ENCODE measurements around the gene ERMARD. TPM values are rescaled to one million over a fixed set of nuclear protein-coding genes. Genes with fewer than 3 reads are reported as not detected.
A peak's percentile ranks its signal among the peaks of the same experiment; 100 is the strongest.

The ERMARD gene
- total RNA-seq, 2 experiments from 2014 or later: 24.9 to 26.6 TPM

- Mint-ChIP-seq H3K27me3 (peaks cover 32% of the 10 kb centered on the region), H3K4me3 (no peak overlapping the region), H3K36me3 (ENCODE audit: low read depth) (no peaks in the 10 kb centered on the region), H3K9me3 (no peaks in the 10 kb centered on the region), H3K27ac (no peak overlapping the region), H3K4me1 (ENCODE audit: low read depth) (peaks cover 50% of the 10 kb centered on the region)
- ChIA-PET POLR2A (no interaction called here), CTCF (no interaction called here)
- ATAC-seq (no peak), DNase-seq (no peak)
- no peak for TF ChIP-seq CTCF (IDR thresholded peaks at IDR 0.05)
- intact Hi-C loops (cut with micrococcal nuclease): no loop called here
These were observed 57.2 kb downstream of the ERMARD start for GRCh38 chr6:169808608-169808967.

GRCh38 chr6:169809386-169809785, 58.0 kb downstream of the ERMARD start:
- no peak for TF ChIP-seq CTCF (IDR thresholded peaks at IDR 0.05)
- H3K4me3 Mint-ChIP-seq: no peak overlapping the region
- intact Hi-C loops (cut with micrococcal nuclease): no loop called here
- peaks cover 42% of the 10 kb centered on the region for H3K4me1 Mint-ChIP-seq (ENCODE audit: low read depth)
- H3K9me3 Mint-ChIP-seq: no peaks in the 10 kb centered on the region
- H3K27ac Mint-ChIP-seq: no peak overlapping the region
- H3K36me3 Mint-ChIP-seq (ENCODE audit: low read depth): no peaks in the 10 kb centered on the region
- POLR2A ChIA-PET: no interaction called here
- peaks cover 24% of the 10 kb centered on the region for H3K27me3 Mint-ChIP-seq
- ATAC-seq (no peak), DNase-seq (no peak)
- CTCF ChIA-PET: no interaction called here

GRCh38 chr6:169810066-169810989, 58.9 kb downstream of the ERMARD start:
- Mint-ChIP-seq H3K27me3 (peaks cover 17% of the 10 kb centered on the region), H3K9me3 (no peaks in the 10 kb centered on the region), H3K4me1 (ENCODE audit: low read depth) (peaks cover 32% of the 10 kb centered on the region), H3K36me3 (ENCODE audit: low read depth) (no peaks in the 10 kb centered on the region), H3K27ac (no peak overlapping the region), H3K4me3 (no peak overlapping the region)
- intact Hi-C loops (cut with micrococcal nuclease): no loop called here
- TF ChIP-seq CTCF (IDR thresholded peaks at IDR 0.05): no peak
- POLR2A ChIA-PET: no interaction called here
- peak; percentile 74 for ATAC-seq
- no peak for DNase-seq
- CTCF ChIA-PET: interaction anchor here (1.2 kb wide), 1 partner anchor 22 kb away, joined by 4 read pairs; no protein-coding TSS in a partner anchor

- H3K4me1 Mint-ChIP-seq (ENCODE audit: low read depth): peaks cover 25% of the 10 kb centered on the region
- intact Hi-C loops (cut with micrococcal nuclease): no loop called here
- ATAC-seq (no peak), DNase-seq (no peak)
- H3K9me3 Mint-ChIP-seq: peaks cover 4% of the 10 kb centered on the region
- TF ChIP-seq CTCF (IDR thresholded peaks at IDR 0.05): no peak
- no peaks in the 10 kb centered on the region for H3K36me3 Mint-ChIP-seq (ENCODE audit: low read depth)
- H3K27ac Mint-ChIP-seq: no peak overlapping the region
- H3K4me3 Mint-ChIP-seq: no peak overlapping the region
- CTCF ChIA-PET: interaction anchor here (1.2 to 1.4 kb wide), 2 partner anchors 21 kb away, joined by 3 to 4 read pairs; no protein-coding TSS in a partner anchor
- POLR2A ChIA-PET: interaction anchor here (0.7 kb wide), 1 partner anchor 28 kb away, joined by 3 read pairs; no protein-coding TSS in a partner anchor
- H3K27me3 Mint-ChIP-seq: peaks cover 16% of the 10 kb centered on the region
These were observed 59.6 kb downstream of the ERMARD start for GRCh38 chr6:169811072-169811471.

Measured in activated CD8-positive, alpha-beta T cell treated with anti-CD3 and anti-CD28 coated beads for 36 hours (primary cell).